ENCODE data around the gene CNKSR3. TPM values are rescaled to one million over a fixed set of nuclear protein-coding genes. Genes with fewer than 3 reads are reported as not detected.

The CNKSR3 gene
- total RNA-seq, 1 donor from 2014 or later: not detected

- no peaks in the 10 kb centered on the region for H3K27me3 Mint-ChIP-seq
- no peak overlapping the region for H3K27ac Mint-ChIP-seq
- no peak overlapping the region for H3K4me3 Mint-ChIP-seq
- intact Hi-C loops (cut with micrococcal nuclease): no loop called here
- H3K4me1 Mint-ChIP-seq: no peaks in the 10 kb centered on the region
- H3K9me3 Mint-ChIP-seq: no peaks in the 10 kb centered on the region
- no peaks in the 10 kb centered on the region for H3K36me3 Mint-ChIP-seq (ENCODE audit: low read depth)
- no peak for DNase-seq
These were observed 22.3 kb downstream of the CNKSR3 start for GRCh38 chr6:154488248-154488593.

GRCh38 chr6:154487367-154488247, 22.9 kb downstream of the CNKSR3 start:
- intact Hi-C loops (cut with micrococcal nuclease): no loop called here
- no peaks in the 10 kb centered on the region for H3K36me3 Mint-ChIP-seq (ENCODE audit: low read depth)
- no peaks in the 10 kb centered on the region for H3K4me1 Mint-ChIP-seq
- no peak overlapping the region for H3K27ac Mint-ChIP-seq
- H3K4me3 Mint-ChIP-seq: no peak overlapping the region
- H3K9me3 Mint-ChIP-seq: no peaks in the 10 kb centered on the region
- DNase-seq: no peak
- no peaks in the 10 kb centered on the region for H3K27me3 Mint-ChIP-seq

DNA sequence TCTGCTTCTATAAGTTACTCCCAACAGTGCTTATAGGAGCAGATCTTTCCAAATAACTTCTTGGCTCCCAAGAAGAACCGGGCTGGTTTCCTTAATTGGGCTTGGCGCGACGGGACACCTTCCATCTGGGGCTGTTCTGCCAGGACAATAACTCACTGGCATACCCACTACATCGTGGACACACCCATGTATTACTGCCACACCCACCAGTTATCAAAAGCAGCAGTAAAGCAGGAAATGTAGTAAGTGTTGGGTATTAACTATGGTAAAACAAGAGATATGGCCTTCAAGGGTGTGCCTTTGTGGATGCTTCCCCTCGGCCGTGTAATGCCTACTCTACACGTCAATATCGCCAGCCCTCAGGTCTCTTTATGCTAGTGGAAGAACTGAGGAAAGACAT, 24.7 kb downstream of the CNKSR3 start:
- H3K4me1 Mint-ChIP-seq: no peaks in the 10 kb centered on the region
- no peak for DNase-seq
- H3K9me3 Mint-ChIP-seq: no peaks in the 10 kb centered on the region
- H3K36me3 Mint-ChIP-seq (ENCODE audit: low read depth): no peaks in the 10 kb centered on the region
- peaks cover 2% of the 10 kb centered on the region for H3K27me3 Mint-ChIP-seq
- no peak overlapping the region for H3K4me3 Mint-ChIP-seq
- intact Hi-C loops (cut with micrococcal nuclease): no loop called here
- no peak overlapping the region for H3K27ac Mint-ChIP-seq

- Mint-ChIP-seq H3K9me3 (no peaks in the 10 kb centered on the region), H3K27ac (no peak overlapping the region)
These were observed 25.5 kb downstream of the CNKSR3 start for GRCh38 chr6:154484942-154485341.

GRCh38 chr6:154482858-154483257, 27.6 kb downstream of the CNKSR3 start:
- no peaks in the 10 kb centered on the region for H3K36me3 Mint-ChIP-seq (ENCODE audit: low read depth)
- no peaks in the 10 kb centered on the region for H3K4me1 Mint-ChIP-seq
- intact Hi-C loops (cut with micrococcal nuclease): no loop called here
- peaks cover 6% of the 10 kb centered on the region for H3K27me3 Mint-ChIP-seq
- DNase-seq: no peak
- no peak overlapping the region for H3K27ac Mint-ChIP-seq
- no peaks in the 10 kb centered on the region for H3K9me3 Mint-ChIP-seq
- H3K4me3 Mint-ChIP-seq: no peak overlapping the region

More at GRCh38 chr6:154484942-154485341, 25.5 kb downstream of the CNKSR3 start:
- Mint-ChIP-seq H3K4me3 (no peak overlapping the region), H3K27me3 (peaks cover 6% of the 10 kb centered on the region), H3K36me3 (ENCODE audit: low read depth) (no peaks in the 10 kb centered on the region), H3K4me1 (no peaks in the 10 kb centered on the region)
- intact Hi-C loops (cut with micrococcal nuclease): no loop called here
- DNase-seq: no peak

- H3K4me1 Mint-ChIP-seq: no peaks in the 10 kb centered on the region
- no peak overlapping the region for H3K27ac Mint-ChIP-seq
- H3K36me3 Mint-ChIP-seq (ENCODE audit: low read depth): no peaks in the 10 kb centered on the region
- H3K4me3 Mint-ChIP-seq: no peak overlapping the region
- intact Hi-C loops (cut with micrococcal nuclease): no loop called here
- no peaks in the 10 kb centered on the region for H3K9me3 Mint-ChIP-seq
- DNase-seq: no peak
- peaks cover 6% of the 10 kb centered on the region for H3K27me3 Mint-ChIP-seq
These were observed 28.9 kb downstream of the CNKSR3 start for GRCh38 chr6:154481521-154482013.

DNA sequence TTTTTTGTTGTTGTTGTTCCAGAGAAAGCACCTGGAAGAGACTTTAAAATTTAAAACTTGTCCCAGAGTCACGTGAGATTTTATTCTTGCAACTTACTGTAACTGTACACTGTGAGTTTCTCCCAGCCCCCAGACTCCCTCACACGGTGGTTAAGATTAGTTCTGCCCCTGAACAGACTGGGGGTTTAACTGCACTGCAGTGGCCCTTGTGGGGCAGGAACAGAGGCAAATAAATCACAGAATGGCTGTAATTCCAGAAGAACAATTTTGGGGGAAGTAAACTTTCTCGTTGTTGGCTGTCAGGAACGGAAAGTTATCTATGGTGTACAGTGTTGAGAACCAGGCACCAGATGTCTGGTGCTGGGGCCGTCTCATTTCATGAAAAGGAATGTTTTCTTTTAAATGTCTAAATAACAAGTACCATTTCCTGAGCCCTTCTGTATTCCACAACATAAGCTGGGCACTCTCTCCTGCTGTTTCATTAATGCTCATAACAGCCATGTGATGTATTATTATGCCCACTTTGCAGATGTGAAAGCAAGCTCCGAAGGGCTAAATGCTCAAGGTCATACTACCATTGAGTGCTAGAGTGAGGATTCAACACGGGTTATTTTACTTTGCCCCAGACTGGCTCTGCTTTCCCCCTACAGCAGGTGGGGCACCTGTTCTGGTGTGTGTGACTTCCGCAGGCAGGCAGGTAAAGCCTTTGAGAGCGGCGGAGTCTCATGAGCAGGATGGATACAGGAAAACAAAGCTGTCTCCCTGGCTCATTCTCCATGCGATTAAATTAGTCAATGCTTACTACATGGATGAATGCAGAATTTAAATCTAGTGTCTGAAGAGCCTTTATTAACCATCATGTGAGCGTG, 30.5 kb downstream of the CNKSR3 start:
- intact Hi-C loops (cut with micrococcal nuclease): no loop called here
- no peaks in the 10 kb centered on the region for H3K9me3 Mint-ChIP-seq

GRCh38 chr6:154479351-154479769, 31.1 kb downstream of the CNKSR3 start:
- peaks cover 6% of the 10 kb centered on the region for H3K27me3 Mint-ChIP-seq
- H3K4me3 Mint-ChIP-seq: no peak overlapping the region
- no peak for DNase-seq
- H3K27ac Mint-ChIP-seq: no peak overlapping the region
- no peaks in the 10 kb centered on the region for H3K4me1 Mint-ChIP-seq
- no peaks in the 10 kb centered on the region for H3K36me3 Mint-ChIP-seq (ENCODE audit: low read depth)
- intact Hi-C loops (cut with micrococcal nuclease): no loop called here
- no peaks in the 10 kb centered on the region for H3K9me3 Mint-ChIP-seq

More for the DNA sequence above, 30.5 kb downstream of the CNKSR3 start:
- H3K36me3 Mint-ChIP-seq (ENCODE audit: low read depth): no peaks in the 10 kb centered on the region
- no peak overlapping the region for H3K4me3 Mint-ChIP-seq
- H3K4me1 Mint-ChIP-seq: no peaks in the 10 kb centered on the region
- DNase-seq: no peak
- peaks cover 6% of the 10 kb centered on the region for H3K27me3 Mint-ChIP-seq
- no peak overlapping the region for H3K27ac Mint-ChIP-seq

GRCh38 chr6:154478701-154479060, 31.8 kb downstream of the CNKSR3 start:
- intact Hi-C loops (cut with micrococcal nuclease): no loop called here
- H3K36me3 Mint-ChIP-seq (ENCODE audit: low read depth): no peaks in the 10 kb centered on the region
- H3K4me3 Mint-ChIP-seq: no peak overlapping the region

DNA sequence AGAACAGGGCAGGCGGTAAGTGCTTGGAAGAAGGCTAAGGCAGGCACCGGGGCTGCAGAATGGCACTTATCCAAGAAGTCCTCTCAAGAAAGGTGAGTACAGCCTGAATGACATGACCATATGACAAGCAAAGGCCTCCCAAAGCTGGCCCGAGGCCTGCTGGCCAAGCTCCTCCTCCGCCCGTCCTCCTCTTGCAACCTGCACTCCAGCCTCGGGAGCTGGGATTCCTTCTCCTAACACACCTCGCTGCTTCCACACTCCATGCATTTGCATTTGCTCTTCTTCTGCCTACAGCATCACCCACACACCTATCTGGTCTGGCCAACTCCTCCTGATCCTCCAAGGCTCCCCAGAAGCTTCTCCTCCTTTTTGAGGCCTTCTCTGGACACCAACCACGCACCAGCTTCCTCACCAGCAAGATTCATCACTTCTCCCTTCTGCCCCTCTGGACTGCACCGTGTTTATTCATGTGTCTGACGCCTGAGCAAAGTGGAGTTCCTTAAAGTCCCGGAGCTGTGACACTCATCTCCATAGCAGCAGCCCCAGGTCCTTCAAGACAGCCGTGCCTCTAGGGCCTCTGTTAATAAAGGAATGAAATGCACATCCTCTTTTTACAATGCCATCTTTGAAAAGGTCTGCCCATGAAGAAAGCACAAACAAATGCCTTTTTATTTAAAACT, 32.3 kb downstream of the CNKSR3 start:
- intact Hi-C loops (cut with micrococcal nuclease): no loop called here
- no peak overlapping the region for H3K4me3 Mint-ChIP-seq
- no peak overlapping the region for H3K27ac Mint-ChIP-seq
- H3K9me3 Mint-ChIP-seq: no peaks in the 10 kb centered on the region
- H3K4me1 Mint-ChIP-seq: no peaks in the 10 kb centered on the region
- H3K36me3 Mint-ChIP-seq (ENCODE audit: low read depth): no peaks in the 10 kb centered on the region
- H3K27me3 Mint-ChIP-seq: peaks cover 6% of the 10 kb centered on the region
- no peak for DNase-seq

More at GRCh38 chr6:154478701-154479060, 31.8 kb downstream of the CNKSR3 start:
- H3K27me3 Mint-ChIP-seq: peaks cover 6% of the 10 kb centered on the region
- H3K9me3 Mint-ChIP-seq: no peaks in the 10 kb centered on the region
- H3K27ac Mint-ChIP-seq: no peak overlapping the region
- H3K4me1 Mint-ChIP-seq: no peaks in the 10 kb centered on the region
- DNase-seq: no peak

DNA sequence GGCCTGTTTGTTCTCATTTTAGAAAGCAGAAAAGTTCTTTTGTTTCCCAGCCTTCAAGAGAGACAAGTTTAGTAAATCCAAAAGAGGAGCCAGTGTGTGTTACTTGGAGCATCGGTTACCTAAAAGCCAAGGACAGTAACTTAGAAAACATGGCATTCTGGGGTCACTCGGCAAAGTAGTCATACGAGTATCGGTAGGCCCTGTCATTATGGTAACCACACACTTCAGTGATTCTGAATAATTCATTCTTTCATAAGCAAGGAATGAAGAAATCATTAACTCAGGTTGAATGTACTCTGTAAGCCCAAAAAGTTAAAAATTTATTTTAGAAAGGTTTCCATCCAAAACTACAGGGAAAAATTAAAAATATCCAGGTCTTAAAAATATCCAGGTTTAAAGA, 34.0 kb downstream of the CNKSR3 start:
- Mint-ChIP-seq H3K36me3 (ENCODE audit: low read depth) (no peaks in the 10 kb centered on the region), H3K9me3 (no peaks in the 10 kb centered on the region), H3K4me3 (no peak overlapping the region), H3K27ac (no peak overlapping the region), H3K4me1 (no peaks in the 10 kb centered on the region), H3K27me3 (peaks cover 5% of the 10 kb centered on the region)
- intact Hi-C loops (cut with micrococcal nuclease): no loop called here
- no peak for DNase-seq

- no peaks in the 10 kb centered on the region for H3K27me3 Mint-ChIP-seq
- no peak for DNase-seq
- H3K4me1 Mint-ChIP-seq: no peaks in the 10 kb centered on the region
- no peak overlapping the region for H3K4me3 Mint-ChIP-seq
- H3K36me3 Mint-ChIP-seq (ENCODE audit: low read depth): no peaks in the 10 kb centered on the region
- H3K27ac Mint-ChIP-seq: no peak overlapping the region
- intact Hi-C loops (cut with micrococcal nuclease): no loop called here
- H3K9me3 Mint-ChIP-seq: no peaks in the 10 kb centered on the region
These were observed 35.6 kb downstream of the CNKSR3 start for GRCh38 chr6:154474648-154475428.

DNA sequence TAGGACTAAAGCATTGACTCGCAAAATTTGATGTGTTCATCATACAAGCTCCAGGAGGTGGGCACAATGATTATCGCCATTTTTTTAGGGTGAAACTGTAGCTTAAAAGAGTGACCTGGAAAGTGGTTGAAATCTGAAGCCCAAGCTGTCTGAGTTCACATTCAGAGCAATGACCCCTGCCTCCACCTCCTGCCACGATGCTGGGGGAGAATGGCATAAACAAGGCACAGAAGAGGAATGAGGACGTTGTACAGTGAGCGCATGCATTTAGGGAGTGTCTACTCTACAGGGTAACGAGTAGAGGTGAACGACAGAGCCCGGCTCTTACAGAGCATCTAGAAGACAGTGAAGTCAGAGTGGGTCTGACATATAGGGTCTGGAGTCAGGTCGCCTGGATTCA, 37.2 kb downstream of the CNKSR3 start:
- H3K27ac Mint-ChIP-seq: no peak overlapping the region
- intact Hi-C loops (cut with micrococcal nuclease): no loop called here
- no peaks in the 10 kb centered on the region for H3K36me3 Mint-ChIP-seq (ENCODE audit: low read depth)
- H3K4me1 Mint-ChIP-seq: no peaks in the 10 kb centered on the region
- H3K27me3 Mint-ChIP-seq: no peaks in the 10 kb centered on the region
- no peaks in the 10 kb centered on the region for H3K9me3 Mint-ChIP-seq
- no peak for DNase-seq
- no peak overlapping the region for H3K4me3 Mint-ChIP-seq
